GM19467 (cell line): ENCODE measurements around the gene ST6GALNAC5.
"Not testable (repeated sequence)": the region's sequence is repeated elsewhere in the genome, so short reads cannot be mapped to it uniquely, and the experiment has no call there.

ENCODE experiments used
- ATAC-seq: cut with Tn5 transposase; IDR thresholded peaks from one replicate; pipeline ENCODE4 v1.9.1; 2021; ENCODE audit warnings: mild to moderate bottlenecking, moderate library complexity; ENCODE audit not compliant: unreplicated experiment

ST6GALNAC5 gene

DNA sequence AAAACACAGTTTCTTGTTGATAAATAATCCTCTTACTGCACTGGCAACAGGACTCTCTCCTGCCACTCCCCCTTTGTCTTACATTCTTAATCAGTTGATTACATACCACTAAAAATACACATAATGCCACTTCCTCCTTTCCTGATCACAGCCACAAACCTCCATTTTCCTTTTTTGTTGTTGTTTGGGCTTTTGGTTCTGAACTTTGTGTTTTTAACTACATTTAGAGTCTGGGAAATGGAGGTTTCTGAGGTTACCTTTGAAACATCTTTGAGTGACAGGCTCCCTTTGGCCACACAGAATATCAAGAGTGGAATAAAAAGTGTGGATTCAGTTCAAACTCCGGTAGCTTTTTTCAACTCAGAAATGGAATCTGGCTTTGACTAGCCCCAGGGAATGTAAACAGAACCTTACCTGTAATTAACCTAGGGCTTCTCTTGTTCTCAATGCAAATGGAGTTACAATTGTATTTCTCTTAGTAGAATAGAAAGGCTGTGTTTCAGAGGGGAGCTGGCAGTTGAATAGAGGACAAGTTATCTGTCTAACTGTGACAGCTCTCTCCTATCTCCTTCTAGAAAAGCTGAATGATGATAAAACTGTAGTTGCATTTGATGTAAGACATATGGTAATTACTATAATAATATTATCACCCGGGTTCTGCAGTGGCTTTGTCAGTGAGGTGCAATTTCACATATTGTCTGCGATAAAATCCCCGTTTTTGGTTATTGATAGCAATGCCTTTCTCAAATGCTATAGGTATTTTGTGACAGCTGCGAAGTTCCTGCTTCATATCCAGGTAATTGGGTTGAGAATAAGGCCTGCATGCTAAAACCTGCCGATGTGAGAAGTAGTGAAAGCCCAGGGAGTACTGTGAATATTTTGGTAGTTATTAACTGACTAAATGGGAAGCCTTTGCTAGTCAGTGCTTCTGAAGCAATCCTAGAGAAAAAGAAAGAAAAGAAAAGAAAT is 66.9 kb downstream of the ST6GALNAC5 start:
- no peak for ATAC-seq

DNA sequence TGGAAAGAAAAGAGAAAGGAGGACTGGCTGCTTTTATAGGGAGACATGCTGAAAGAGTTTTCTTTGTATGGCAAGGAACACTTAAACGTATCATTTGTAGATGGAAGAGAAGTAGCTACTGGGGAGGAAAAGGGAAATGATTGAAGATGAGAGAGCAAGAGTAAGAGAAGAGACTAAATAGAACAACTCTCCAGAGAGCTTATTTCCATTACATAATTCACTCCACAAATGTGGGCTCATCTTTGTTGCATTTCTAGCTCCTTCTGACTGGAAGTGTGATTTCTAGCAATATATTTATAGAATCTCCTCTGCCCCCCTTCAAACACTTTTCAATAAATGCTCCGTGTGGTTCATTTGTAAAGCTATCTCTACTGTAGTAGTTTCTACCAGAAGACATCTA is 71.0 kb downstream of the ST6GALNAC5 start:
- no peak for ATAC-seq

DNA sequence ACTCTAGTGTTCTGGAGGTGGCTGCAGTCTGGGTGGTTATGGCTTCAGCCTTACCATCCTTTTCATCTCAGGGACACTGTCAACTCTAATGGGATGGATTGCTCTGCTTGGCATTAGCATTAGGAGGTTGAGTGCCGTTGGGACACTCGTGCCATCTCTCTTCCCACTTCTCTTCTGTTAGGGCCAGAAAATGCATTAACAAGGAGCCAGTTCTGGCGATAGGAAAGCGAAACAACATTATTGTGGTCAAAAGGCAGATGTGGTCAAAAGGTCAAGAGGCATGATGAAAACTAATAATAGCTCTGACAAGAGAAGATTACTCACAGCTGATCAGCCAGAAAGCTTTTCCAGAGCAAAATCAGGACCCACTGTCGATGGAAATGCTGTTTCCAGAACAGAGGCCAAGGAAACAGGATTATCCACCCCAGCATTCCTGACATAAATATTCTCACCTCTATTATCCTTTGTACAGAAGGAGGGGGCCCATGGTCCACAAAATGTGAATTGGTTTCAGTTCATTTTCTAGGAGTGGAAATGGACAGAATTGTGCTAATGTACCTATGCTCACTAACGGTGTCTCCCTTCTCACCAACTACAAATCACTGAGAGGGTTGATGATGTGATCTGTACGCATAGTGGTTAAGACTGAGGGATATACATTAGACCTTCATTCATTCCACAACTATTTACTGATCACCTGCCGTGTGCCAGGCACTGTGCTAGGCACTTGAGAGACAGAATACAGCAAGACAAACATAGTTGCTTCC is 72.0 kb downstream of the ST6GALNAC5 start:
- ATAC-seq: peak; percentile 63

DNA sequence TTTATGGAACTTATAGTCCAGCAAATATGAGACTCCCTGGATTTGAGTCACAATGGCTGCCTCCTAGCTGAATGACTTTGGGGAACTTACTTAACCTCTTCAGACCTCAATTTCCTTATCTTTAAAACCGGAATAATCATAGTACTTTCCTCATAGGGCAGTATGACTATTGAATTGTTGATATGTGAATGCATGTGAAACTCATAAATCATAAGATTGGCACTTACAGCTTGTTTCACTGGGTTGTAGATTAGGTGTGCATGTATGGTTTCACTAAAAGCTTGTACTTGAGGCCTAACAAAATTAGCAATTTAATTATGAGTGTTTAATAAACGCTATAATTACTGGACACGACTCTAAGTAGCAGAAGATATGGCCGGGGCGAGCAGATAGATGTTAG is 72.5 kb downstream of the ST6GALNAC5 start:
- ATAC-seq: no peak

DNA sequence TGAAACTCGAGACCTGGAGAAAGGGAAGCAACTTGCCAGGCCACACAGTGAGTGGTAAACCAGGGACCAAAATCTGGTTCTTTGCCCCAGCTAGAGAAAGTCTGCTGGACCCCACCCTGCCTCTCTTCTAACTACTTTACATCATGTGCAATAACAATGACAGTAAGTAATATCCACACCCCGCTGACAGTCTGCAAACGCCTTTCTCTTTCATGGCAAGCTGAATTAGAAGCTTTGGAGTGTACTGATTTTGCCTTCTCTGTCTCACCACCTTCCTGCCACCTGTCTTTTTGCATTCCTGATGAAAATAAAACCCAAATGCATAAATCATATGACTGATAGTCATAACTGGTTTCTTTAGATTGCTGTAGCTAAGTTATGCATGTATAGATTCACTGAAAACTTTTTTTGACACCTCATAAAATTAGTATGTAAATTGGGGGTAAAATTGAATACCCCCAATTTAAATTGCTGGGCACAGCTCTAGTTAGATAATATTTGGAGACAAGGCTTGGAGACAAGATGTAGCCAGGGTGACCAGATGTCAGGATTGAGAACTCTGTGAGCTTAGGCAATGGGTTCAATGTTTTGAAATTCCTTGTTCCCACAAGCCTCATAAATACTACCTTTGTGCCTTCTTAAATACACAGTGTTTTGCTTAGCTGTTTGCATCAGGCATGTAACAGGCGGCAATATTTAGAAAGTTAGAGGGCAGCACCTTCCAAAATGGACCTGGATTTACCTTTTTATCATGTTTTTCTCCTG is 73.5 kb downstream of the ST6GALNAC5 start:
- no peak for ATAC-seq

DNA sequence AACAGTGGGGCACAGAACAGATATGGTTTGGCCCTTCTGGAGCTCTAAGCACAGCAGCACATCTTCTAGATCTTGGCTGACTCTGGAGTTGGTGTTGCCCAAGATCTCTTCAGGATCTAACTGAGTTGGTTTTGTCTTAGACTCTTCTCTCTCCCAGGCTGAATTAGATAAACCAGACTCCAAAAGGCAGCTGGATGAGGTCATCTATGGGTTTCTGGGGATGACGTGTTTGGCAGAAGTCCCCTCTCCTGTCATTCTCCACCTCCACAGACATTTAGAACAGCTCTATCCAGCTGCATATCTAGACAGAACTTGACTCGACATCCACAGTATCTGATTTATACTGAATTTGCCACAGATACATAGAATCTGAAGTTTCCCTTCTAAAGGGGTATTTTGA is 75.3 kb downstream of the ST6GALNAC5 start:
- no peak for ATAC-seq

DNA sequence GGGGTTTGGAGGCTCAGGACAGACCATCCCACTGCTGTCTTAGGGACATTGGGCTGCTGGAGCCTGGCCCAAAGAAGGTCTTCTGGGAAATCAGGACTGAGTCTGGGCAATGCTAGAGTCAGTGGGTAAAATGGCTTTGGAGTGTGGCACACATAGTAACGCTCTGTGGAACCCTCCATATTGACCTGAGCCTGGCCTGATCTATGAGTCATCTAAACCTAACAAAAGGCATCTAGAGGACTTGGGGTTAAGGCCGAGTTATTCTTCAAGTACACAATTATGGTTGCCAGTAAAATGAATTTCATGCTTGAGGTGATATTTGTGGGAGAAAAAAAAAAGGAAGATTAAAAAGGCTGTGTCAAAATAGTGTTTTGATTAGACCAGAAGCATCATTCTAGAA is 77.7 kb downstream of the ST6GALNAC5 start:
- ATAC-seq: no peak

DNA sequence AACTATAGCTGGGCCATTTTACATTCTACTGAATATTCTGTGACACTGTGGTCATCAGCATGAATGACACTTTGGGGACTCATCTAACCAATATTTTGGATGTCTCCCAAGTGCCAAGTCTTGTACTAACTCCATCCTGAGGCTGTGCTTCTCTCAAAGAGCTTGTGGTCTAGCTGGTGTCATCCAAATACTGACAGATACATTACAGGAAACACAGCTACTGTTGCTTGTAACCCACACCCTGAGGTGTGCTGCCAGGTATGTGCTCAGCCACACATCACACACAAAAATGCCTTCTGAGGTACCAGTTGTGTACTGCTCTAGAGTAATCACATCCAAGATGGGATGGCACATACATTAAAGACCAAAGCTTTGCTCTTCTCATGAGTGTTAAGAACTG is 81.6 kb downstream of the ST6GALNAC5 start:
- ATAC-seq: no peak

DNA sequence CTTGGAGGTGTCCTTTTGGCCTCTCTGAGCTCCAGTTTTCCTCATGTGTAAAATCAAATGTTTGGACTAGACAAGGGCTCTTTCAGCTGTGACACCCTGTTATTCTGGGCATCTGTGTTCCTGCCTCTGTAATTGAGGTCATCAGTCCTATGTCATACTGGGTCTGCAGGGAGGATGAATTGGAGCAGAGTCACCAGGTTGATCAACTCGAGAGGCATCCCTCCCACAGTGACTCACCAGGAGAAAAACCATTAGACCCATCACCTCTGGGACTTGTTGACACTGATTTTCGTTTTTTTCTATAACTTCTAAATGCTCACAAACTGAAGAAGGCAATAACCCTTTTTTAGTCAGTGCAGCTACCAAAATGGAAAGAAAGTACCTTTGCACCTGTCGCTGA is 82.2 kb downstream of the ST6GALNAC5 start:
- no peak for ATAC-seq

DNA sequence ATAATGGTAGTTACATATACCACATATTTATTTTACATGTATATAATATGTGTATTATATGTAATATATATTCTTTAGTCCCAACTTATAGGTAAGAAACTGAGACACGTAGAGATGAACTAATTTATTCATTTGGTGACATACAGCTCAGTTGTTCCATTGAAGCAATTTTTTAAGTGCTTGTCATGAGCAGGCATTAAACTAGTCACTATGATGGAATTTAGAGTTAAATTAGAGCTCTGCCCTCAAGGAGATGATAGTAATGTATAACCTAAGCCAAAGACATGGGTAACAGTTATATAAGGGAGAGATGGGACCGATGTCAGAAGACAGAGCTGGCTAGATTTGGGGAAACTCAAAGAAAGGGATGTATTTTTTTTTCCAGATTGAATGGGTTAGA is 83.0 kb downstream of the ST6GALNAC5 start:
- no peak for ATAC-seq

DNA sequence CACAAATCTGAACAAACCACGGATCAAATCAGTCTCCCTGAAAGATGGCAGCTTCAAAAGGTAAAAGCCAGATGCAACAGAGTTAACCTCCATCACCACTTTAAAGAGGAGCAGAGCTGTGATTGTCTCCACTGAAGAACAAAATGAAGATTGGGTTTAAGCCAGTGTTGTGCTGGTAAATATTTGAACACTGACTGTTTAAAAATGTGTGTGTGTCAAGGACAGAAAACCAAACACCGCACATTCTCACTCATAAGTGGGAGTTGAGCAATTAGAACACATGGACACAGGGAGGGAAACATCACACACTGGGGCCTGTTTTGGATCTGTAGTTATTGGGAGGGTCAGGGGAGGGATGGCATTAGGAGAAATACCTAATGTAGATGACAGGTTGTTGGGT is 83.9 kb downstream of the ST6GALNAC5 start:
- no peak for ATAC-seq

DNA sequence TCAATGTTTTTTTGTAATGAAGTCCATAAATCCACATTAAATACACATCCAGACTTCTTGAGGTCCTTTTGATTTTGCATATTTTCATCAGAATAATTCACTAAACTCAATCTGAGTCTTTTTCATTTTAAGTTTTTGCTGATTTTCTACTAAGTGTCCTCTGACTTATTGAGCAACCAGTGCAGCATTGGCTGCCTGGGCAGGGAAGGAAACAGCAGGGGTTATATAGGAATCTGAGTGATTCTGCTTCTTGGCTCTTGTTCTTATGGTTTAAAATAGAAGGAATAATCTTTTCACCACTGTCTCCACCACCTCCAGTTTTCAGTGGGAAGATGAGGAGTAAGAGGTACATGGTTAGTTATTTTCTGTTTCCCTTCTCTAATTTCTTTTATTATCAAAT is 88.4 kb downstream of the ST6GALNAC5 start:
- ATAC-seq: no peak

DNA sequence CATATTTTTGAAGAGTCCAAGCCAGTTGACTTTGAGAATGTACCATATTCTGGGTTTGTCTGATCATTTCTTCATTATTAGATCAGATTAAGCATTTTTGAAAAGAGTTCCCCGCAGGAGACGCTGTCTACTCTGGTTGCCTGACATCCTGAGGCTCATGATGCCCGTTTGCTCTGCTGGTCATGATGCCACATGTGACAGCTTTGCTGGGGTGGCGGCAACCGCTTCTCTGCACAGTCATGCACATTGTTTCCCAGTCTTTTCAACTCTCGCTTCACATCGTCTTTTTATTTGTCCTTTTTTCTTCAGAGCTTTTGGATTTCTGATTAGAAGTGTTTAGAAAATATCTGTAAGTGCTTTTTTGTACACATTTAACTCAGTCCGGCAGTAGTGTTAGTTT is 90.7 kb downstream of the ST6GALNAC5 start:
- no peak for ATAC-seq

DNA sequence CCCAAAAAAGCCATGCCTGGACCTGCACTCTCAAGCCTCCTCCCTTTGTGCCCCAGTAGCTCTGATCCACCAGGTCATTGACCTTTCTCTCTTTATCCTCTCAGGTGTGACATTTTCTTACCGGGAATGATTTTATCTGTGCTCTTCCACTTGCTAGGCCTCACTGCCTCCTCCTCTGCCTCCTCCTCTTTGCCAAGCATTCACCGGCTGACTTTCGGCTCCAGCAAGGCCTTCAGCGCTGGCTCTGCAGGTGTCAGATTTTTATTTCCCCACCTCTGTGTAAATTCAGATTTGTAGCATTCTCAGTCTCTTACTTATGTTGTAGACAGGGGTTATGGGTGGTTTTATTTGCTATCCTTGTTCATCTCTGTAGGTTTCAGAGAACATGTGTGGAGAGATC is 91.5 kb downstream of the ST6GALNAC5 start:
- ATAC-seq: no peak

DNA sequence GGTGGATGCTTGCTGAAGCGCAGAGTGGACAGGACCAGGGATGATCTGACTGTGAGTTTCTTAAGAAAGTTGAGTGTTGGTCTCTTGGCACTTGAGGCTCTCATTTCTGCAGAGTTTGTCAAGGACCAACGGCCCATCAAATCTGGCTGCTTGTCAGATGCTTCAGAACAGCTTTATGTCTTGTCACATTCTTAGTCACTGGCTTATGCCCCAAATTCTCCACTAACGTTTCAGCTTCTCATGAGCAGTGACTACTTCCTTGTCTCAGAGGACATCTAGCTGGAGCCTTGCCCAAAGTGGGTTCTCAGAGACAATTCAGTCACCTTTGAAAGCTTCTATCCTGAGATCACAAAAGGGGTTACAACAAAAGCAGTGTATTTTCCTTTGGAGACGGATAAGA is 92.3 kb downstream of the ST6GALNAC5 start:
- no peak for ATAC-seq

DNA sequence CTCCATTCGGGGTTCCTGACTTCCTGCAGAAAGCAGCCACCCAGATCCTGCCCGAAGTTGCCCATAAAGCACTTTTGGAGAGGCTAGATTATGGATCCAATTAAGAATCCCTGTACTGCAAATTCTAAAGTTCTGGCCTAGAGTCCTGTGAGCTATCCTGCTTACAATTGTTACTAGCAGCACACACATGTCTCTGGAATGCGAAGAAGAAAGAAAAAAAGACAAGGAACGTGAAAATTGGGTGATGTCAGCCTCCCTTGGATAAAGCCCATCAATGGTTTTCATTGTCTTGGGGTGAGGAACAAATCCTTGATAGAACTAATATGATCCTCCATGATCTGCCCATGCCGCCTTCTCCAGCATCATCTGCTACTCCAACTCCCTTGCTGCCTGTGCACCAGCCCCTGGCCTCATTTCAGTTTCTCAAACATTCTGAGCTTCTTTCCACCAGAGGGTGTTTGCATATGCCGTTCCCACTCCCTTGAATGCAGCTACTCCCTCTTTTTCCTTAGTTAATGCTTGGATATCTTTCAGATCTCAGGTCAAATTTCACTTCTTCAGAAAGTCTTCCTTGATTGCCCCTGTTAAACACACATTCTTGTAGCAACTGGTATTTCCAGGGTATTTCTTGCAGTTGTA is 94.0 kb downstream of the ST6GALNAC5 start:
- ATAC-seq: no peak

DNA sequence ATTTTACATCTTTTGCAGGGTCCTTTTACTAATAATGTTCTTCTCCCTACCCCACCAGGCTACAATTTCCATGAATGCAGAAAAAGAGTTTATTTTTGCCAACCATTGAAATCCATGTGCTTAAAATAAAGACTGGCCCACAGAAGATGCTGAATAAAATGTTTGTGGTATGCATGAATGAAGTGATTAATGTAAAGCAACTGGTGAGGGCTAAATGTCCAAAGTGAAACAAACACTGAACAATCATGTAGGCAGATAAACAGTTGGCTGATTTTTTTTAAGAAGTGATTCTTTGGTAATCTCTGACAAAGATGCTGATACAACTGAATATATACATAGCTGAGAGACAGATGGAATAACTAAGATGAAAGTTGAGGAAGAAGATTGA is 94.5 kb downstream of the ST6GALNAC5 start:
- ATAC-seq: no peak

DNA sequence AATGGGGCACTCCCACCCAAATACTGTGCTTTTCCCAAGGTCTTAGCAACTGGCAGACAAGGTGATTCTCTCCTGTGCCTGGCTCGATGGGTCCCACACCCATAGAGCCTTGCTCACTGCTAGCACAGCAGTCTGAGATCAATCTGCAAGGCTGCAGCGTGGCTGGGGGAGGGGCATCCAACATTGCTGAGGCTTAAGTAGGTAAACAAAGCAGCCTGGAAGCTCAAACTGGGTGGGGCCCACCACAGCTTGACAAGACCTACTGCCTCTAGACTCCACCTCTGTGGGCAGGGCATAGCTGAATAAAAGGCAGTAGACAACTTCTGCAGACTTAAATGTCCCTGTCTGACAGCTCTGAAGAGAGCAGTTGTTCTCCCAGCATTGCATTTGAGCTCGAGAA is 114.0 kb downstream of the ST6GALNAC5 start:
- ATAC-seq: not testable (repeated sequence)

DNA sequence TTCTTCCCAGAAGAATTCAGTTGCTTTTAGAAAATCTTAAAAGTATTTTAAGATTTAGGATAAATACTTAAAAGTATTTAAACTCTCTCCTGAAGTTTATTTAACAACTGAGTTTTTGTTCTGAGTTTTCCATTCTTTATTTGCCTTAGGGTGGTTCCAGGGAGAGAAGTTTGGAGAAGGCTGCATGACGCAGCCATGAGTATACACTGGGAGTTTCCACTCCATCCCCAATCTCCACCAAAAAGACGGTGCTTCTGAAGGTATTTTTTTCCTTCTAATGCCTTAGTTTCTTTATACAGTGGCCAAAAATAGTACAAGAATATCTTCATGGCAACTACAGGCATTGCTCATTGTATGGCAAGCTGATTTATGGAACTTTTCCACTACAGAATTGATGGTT is 122.7 kb downstream of the ST6GALNAC5 start:
- ATAC-seq: no peak

DNA sequence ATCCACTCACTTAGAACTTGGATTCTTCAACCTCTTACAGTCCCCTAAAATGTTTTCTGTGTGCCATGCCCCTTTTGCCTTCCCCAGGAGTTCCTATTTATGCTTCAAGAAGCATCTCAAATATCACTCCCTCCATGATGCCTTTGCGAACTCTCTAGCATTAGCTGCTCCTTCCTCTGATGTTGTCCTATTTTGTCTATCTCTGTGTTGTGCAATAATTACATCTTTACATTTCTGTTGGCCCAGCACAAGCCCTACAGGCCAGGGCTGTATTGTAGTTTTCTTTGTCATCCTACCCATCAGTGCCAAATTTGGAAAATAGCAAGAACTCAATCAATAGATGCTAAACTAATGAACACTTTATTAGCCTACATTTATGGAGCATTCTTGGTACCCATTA is 125.8 kb downstream of the ST6GALNAC5 start:
- ATAC-seq: no peak
